GM10847 (cell line): ENCODE measurements around the gene SCN5A.

Experiments
- POLR2A ChIP-seq: IDR thresholded peaks from 2 replicates; pipeline ENCODE4 v1.6.1; 2011; ENCODE audit not compliant: insufficient read length; ENCODE audit errors: extremely low read depth

Gene SCN5A

DNA sequence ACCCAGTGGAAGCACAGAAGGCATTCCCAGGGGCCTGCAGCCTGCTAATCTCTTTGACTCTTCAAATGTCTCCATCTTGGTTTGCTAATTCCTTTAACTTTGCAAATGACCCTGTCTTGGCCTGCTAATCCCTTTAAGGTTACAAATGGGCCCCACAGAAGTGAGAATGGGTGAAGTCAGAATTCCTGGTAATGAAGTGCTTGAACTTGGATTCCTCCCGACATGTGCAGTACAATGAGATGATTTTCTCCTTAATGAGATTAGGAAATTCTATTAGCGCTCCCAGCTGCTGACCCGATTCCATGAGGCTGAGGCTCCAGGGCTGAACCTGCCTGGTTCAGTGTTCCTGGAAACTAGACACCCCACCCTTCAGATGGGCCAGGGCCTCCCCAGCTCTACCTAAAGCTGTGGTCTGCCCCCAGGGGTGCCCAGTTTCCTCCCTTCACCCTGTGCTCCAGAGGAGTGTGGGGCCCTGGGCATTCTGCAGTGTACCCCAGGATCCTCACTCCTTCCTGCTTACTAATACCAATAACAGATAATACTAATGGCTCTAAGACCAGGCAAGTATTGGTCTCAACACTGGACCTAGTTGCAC is 47.4 kb downstream of the SCN5A start:
- no peak for TF ChIP-seq POLR2A

- TF ChIP-seq POLR2A, result no peak
Observed at GRCh38 chr3:38600551-38600950, 48.9 kb downstream of the SCN5A start.

GRCh38 chr3:38599886-38600285 is 49.6 kb downstream of the SCN5A start:
- no peak for TF ChIP-seq POLR2A

GRCh38 chr3:38598791-38599190 is 50.7 kb downstream of the SCN5A start:
- TF ChIP-seq POLR2A, result no peak

DNA sequence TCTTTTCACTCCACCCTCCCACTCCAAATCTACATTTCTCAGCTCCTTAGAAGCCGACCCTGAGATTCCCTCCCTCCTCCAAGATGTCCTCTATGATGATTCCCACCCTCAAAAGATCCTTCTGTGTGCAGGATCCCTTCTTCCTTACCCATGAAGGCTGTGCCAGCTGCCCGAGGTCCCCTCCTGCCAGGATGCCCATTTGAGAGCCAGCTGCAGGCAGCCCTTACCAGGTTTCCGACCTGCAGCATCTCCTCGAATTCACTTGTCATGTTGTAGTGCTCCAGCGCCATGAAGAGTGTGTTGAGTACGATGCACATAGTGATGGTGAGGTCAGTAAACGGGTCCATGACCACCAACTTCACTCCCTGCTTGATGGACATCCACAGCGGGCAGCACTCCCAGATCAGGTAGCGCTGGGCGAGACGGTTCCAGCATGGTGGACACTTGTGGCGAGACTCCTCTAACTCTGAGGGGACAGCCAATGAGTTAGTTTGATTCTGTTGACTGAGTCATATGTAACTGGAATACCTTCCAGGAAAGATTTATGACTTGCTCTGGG is 51.9 kb downstream of the SCN5A start:
- TF ChIP-seq POLR2A, result no peak

- no peak for TF ChIP-seq POLR2A
Observed at GRCh38 chr3:38595393-38595792, 54.1 kb downstream of the SCN5A start.

- no peak for TF ChIP-seq POLR2A
Observed at GRCh38 chr3:38590521-38590920, 59.0 kb downstream of the SCN5A start.

GRCh38 chr3:38588995-38589937 is 60.2 kb downstream of the SCN5A start:
- no peak for TF ChIP-seq POLR2A

DNA sequence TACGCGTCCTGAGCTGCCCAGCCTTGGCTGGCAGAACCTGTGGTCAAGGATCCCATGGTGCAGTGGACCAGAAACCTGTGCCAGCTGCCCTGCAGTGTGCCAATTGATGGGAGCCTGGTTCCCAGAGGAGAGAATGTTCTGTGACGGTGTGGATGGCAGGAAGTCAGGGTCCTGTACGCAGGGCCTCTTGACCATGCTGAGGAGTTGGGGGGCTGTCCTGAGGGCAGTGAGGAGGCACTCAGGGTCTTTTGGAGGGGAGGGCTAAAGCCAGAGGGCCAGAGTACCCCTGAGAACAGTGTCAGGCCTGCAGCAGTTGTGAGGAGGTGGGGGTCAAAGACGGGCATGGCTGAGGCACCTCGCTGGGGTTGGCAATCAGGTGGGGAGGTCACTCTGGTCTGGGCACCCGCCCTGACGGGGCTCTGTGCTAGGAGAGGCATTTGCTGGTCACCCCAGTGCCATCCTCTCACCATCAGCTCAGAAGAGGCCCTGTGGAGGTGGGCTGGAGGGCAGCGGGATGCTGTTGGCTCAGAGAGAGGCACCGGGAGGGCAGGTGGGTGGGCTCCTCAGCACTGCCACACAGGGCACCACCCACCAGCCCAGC is 61.0 kb downstream of the SCN5A start:
- TF ChIP-seq POLR2A, result no peak

DNA sequence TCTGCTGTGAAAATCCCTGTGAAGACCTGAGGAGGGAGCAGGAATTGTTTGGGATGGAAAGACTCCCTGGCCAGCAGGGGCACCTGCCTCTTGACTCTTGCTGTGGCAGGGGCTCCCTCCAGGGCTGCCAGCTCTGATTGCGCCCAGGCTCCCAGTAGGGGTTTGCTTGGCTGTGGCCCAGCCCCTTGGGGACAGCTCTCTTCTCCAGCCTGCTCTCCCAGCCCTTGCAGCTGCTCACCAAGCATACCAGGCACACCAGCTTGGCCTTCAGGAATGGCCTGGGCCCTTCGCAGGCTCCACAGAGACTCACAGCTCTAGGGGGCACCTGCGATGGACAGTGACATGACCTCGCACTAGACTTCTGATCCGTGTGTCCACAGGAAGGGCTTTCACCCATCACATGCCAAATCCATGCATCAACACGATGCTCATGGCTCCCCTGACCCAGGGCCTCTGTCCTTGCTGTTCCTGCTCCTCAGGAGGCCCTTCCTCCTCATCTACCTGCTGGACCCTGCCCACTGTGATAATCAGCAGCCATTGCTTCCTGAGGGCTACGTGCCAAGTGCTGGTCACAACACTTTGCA is 61.8 kb downstream of the SCN5A start:
- TF ChIP-seq POLR2A, result no peak

DNA sequence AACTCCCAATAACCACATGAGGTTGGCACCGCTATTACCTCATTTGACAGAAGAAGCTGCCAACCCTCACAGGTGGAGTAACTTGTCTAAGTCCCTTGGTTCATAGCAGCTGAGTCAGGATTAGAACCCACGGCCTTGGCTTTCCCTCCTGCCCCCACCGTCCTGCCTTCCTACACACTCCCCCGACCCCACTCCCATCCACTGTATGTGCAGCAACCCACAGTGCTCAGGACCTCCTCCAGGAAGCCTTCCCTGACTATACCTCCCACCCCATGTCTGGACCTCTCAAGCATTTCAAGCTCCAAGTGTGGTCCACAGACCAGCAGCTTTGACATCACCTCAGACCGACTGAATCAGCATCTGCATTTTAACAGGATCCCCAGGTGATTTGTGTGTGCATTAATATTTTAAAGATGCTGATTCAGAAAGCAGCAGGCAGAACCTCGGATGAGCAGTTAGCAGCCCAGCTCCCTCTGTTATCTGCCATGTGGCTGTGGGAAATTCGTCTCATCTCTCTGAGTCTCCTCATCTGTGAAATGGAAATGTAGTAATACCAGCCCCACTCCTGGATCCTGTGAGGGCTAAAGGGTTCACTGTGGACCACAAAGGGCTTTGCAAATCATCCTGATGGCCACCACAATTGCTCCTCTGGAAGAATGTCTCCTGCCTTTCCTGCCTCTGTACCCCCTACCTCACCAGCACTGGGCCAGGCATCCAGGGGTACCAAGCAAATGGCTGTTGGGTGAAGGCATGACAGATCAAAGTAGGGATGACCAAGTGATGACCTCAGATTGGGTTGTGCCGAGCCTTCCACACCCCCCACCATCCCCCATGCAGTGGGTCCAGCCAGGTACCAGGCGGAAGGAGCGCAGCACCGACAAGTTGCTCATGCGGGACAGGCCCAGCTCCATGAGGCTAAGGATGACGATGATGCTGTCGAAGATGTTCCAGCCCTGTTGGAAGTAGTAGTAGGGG is 62.7 kb downstream of the SCN5A start:
- no peak for TF ChIP-seq POLR2A

- no peak for TF ChIP-seq POLR2A
Observed at GRCh38 chr3:38585791-38586420, 63.6 kb downstream of the SCN5A start.

DNA sequence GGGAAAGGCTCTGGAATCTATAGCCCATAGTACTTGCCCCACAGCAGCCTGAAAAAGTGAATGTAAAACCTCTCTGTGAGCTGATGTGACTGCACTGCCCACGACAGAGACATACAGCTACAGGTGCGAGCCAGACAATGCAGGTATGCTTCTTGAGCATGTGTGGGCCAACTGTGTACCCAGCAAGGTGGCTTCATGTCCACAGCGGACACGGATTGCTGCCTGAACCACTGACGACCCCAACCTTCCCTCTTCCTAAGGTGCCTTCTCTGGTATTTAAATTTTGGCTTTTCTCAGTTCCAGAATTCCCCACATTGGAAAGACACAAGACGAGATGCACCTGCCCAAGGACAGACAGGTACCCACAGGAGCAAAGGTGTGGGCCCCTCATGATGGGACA is 65.8 kb downstream of the SCN5A start:
- no peak for TF ChIP-seq POLR2A

DNA sequence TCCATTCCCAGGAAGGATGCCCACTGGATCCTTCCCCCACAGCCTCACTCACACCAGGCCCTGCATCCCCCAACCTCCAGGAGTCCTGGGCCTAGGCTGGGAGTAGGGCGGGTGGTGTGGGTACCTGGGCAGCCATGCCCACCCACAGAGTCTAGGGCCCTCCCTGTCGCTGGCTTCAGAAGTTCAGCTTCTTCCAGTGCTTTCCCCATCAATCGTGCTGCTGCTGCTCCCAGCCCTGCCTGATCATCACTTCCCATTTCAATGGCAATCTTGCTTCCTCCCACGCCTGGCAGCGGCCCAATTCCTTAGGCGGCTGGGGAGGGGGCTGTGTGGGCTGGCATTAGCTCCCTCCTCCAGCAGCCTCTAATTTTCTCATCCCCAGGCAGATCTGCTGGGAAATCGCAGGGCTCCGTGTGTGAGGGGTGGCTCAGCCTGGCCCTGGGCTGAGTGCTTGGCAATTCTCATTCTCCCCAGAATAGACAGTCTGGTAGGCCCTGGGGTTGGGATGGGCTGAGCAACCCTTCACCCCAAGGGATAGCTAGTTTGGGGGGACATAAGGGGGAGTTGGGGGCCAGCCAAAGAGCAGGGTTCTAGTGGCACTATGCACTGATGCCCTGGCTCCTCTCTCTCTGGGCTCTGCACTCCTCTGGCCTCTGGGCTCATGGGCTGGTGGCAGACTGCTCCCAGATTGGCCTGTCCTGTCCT is 66.4 kb downstream of the SCN5A start:
- TF ChIP-seq POLR2A, result no peak

- TF ChIP-seq POLR2A, result no peak
Observed at GRCh38 chr3:38582316-38582715, 67.2 kb downstream of the SCN5A start.
